AG10803 (cell line): ENCODE measurements around the gene SLC6A16.
A peak's percentile ranks its signal among the peaks of the same experiment; 100 is the strongest.
"Not testable (repeated sequence)": the region's sequence is repeated elsewhere in the genome, so short reads cannot be mapped to it uniquely, and the experiment has no call there.

Experiments
- DNase-seq: peaks from one replicate; pipeline ENCODE4 v3.0.0; 2010; ENCODE audit warnings: low read depth
- H3K4me3 ChIP-seq: 2 replicates; pipeline ENCODE4 v1.5.1; 2011; ENCODE audit warnings: mild to moderate bottlenecking, low read length, control low read depth
- TF ChIP-seq, protein P1 (sequence below): conservative IDR thresholded peaks from 2 replicates; pipeline ENCODE4 v1.5.1; 2011; ENCODE audit warnings: mild to moderate bottlenecking, low read length, control low read depth, inconsistent platforms

The SLC6A16 gene

DNA sequence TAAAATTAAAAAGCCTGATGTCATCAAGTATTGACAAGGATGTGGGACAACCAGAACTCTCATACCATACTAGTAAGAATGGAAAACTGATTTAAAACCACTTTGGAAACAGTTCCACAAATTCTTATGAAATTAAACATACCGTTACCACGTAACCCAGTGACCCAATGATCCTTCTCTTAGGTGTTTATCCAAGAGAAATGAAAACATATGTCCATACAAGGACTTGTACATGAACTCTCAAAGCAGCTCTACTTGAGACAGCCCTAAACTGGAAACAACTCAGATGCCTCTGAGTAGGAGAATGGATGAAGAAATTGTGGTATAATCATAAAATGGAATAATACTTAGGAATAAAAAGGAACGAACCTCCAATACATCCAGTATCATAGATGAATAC, 27.6 kb downstream of the SLC6A16 start:
- TF ChIP-seq, protein P1, sequence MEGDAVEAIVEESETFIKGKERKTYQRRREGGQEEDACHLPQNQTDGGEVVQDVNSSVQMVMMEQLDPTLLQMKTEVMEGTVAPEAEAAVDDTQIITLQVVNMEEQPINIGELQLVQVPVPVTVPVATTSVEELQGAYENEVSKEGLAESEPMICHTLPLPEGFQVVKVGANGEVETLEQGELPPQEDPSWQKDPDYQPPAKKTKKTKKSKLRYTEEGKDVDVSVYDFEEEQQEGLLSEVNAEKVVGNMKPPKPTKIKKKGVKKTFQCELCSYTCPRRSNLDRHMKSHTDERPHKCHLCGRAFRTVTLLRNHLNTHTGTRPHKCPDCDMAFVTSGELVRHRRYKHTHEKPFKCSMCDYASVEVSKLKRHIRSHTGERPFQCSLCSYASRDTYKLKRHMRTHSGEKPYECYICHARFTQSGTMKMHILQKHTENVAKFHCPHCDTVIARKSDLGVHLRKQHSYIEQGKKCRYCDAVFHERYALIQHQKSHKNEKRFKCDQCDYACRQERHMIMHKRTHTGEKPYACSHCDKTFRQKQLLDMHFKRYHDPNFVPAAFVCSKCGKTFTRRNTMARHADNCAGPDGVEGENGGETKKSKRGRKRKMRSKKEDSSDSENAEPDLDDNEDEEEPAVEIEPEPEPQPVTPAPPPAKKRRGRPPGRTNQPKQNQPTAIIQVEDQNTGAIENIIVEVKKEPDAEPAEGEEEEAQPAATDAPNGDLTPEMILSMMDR = no peak
- H3K4me3 ChIP-seq = no peak overlapping the region
- peak; percentile 14 for DNase-seq

DNA sequence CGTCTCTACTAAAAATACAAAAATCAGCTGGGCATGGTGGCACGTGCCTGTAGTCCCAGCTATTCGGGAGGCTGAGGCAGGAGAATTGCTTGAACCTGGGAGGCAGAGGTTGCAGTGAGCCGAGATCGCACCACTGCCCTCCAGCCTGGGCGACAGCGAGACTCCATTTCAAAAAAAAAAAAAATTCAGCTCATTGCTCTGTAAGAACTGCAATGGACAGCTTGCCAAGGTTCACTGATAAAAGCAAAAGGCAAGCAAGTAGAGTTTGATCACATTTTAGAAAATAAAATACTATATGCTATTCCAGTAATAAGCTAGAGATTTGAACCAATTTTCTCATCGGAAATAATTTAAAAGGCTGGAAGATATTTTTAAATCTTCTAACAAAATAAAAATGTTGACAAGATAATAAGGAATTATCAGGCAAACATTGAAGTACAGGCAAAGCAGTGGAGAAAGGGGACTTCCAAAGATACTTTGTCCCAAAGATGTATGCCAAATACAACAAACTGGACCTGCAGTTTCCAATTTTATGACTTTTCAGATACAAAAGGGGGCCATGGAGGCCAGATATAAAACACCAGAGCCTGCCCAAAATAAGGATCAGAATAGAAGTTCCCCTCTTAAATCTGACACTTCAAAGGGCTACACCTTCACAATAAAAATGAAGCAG, 29.6 kb downstream of the SLC6A16 start:
- no peak for DNase-seq
- H3K4me3 ChIP-seq = no peak overlapping the region
- TF ChIP-seq, protein P1 = no peak

DNA sequence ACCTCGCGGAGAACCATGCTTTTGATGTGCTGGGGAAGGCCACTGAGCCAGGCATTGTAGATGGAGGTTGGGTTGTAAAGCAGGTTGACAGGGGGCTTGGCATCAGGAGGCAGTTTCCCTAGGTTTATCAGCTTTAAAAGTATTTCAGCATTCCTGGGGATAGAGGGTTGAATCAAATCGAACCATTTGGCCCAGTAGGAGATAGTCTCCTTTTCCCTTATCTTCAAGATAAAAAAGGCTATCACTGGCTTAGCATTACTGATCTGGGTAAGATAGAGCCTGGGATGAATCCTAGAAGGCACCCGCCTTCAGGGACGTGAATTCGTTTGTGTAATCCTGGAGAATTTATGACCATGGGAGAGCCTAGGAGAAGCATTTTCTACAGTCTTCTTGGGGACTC, 30.6 kb downstream of the SLC6A16 start:
- TF ChIP-seq, protein P1 = no peak
- no peak overlapping the region for H3K4me3 ChIP-seq
- DNase-seq = no peak

DNA sequence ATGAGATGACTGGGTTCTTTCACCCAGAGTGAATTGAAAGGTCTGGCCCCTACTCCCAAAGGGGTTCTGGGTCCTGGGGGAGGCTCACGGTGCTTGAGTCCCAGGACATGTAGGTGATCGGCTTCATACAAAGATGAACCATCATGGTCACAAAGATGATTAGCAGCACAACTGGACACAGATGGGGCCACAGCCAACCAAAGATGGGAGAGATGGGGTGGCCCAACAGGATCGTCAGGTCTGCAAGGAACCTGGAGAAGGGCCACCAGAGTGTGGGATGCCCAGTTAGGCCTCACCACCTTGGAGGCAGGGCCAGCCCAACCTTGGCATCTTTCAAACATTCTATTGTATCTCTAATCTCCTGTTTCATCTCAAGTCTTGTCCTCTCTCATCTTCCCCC, 34.5 kb downstream of the SLC6A16 start:
- DNase-seq = no peak
- H3K4me3 ChIP-seq = no peak overlapping the region
- TF ChIP-seq, protein P1 = no peak

DNA sequence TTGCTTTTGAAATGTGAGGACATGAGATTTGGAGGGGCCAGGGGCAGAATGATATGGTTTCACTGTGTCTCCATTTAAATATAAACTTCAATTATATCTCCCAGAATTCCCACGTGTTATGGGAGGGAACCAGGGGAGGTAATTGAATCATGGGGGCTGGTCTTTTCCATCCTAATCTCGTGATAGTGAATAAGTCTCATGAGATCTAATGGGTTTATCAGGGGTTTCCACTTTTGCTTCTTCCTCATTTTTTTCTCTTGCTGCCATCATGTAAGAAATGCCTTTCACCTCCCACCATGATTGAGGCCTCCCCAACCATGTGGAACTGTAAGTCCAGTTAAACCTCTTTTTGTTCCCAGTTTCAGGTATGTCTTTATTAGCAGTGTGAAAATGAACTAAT, 35.7 kb downstream of the SLC6A16 start:
- not testable (repeated sequence) for H3K4me3 ChIP-seq, DNase-seq

DNA sequence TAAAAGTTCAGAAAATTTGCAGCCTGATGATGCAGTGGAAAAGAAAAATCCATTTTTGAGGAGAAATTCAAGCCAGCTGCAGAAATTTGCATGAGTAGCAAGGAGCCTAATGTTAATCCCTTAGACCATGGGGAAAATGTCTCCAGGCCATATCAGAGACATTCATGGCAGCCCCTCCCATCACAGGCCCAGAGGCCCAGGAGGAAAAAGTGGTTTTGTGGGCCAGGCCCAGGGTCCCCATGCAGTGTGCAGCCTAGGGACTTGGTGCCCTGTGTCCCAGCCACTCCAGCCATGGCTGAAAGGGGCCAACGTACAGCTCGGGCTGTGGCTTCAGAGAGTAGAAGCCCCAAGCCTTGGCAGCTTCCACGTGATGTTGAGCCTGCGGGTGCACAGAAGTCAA, 36.8 kb downstream of the SLC6A16 start:
- H3K4me3 ChIP-seq = not testable (repeated sequence)

DNA sequence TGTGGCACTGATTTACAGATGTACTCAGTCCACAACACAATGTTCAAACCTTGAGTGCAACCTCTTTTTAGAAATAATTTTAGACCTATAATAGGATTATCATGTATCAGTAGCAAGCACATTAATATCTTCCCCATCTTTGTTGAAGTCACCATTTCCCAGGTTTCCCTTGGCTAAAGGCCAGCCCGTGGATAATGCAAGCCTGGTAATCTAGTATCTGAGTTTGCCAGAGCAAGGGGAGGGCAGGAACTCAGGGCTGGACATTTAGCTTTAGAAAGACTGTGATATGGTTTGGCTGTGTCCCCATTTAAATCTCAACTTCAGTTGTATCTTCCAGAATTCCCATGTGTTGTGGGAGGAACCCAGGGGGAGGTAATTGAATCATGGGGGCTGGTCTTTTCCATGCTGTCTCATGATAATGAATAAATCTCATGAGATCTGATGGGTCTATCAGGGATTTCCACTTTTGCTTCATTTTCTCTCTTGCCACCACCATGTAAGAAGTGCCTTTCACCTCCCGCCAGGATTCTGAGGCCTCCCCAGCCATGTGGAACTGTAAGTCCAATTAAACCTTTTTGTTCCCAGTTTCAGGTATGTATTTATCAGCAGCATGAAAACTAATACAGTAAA, 37.7 kb downstream of the SLC6A16 start:
- no peak overlapping the region for H3K4me3 ChIP-seq
- DNase-seq = no peak
- TF ChIP-seq, protein P1 = no peak

More for the DNA sequence above, 36.8 kb downstream of the SLC6A16 start:
- DNase-seq = not testable (repeated sequence)

DNA sequence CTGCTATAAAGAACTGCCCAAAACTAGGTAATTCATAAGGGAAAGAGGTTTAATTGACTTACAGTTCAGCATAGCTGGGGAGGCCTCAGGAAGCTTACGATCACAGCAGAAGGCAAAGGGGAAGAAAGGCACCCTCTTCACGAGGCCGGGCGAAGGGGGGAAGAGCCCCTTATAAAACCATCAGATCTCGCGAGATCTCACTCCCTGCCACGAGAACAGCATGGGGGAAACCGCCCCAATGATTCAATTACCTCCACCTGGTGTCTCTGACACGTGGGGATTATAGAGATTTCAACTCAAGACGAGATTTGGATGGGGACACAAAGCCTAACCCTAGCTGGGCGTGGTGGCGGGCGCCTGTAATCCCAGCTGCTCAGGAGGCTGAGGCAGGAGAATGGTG, 42.8 kb downstream of the SLC6A16 start:
- no peak for DNase-seq
- TF ChIP-seq, protein P1 = no peak
- H3K4me3 ChIP-seq = no peak overlapping the region
